HCT116 (cell line): ENCODE data around the gene TXLNB.
"Not testable (repeated sequence)": the region's sequence is repeated elsewhere in the genome, so short reads cannot be mapped to it uniquely, and the experiment has no call there.

Experiments used
- POLR2A ChIP-seq: IDR thresholded peaks from 2 replicates; pipeline ENCODE4 v1.7.0; 2011; ENCODE audit warnings: borderline replicate concordance; ENCODE audit not compliant: insufficient read depth, insufficient read length; ENCODE audit errors: extremely low read depth
- TF ChIP-seq, protein P1 (sequence below), 3 experiments: fragments of 200-600 bp in 1 of 3; sonication (generic) in 1 of 3; IDR thresholded peaks in 2 of 3; conservative IDR thresholded peaks in 1 of 3; 2 replicates each; pipeline ENCODE4 v1.5.1; 2012 to 2017; ENCODE audit warnings: low read depth in 2 of 3, low read length in 2 of 3, antibody characterized with exemption in 1 of 3, borderline replicate concordance in 1 of 3, control low read depth in 1 of 3, mild to moderate bottlenecking in 1 of 3, mixed read lengths in 1 of 3, mixed run types in 1 of 3, moderate library complexity in 1 of 3; ENCODE audit not compliant: insufficient read depth in 1 of 3

DNA sequence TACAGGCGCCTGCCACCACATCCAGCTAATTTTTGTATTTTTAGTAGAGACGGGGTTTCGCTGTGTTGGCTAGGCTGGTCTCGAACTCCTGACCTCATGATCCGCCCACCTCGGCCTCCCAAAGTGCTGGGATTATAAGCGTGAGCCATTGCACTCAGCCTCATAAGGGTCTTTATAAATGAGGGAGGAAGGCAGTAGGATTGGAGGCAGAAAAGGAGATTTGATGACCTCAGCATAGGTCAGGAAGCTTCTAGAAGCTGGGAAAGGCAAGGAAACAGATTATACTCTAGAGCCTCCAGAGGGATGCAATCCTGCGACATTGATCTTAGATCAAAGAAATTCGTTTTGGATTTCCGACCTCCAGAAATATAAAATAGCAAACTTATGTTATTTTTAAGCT is 1.4 kb upstream of the TXLNB start:
- not testable (repeated sequence) for TF ChIP-seq POLR2A
- TF ChIP-seq, protein P1, sequence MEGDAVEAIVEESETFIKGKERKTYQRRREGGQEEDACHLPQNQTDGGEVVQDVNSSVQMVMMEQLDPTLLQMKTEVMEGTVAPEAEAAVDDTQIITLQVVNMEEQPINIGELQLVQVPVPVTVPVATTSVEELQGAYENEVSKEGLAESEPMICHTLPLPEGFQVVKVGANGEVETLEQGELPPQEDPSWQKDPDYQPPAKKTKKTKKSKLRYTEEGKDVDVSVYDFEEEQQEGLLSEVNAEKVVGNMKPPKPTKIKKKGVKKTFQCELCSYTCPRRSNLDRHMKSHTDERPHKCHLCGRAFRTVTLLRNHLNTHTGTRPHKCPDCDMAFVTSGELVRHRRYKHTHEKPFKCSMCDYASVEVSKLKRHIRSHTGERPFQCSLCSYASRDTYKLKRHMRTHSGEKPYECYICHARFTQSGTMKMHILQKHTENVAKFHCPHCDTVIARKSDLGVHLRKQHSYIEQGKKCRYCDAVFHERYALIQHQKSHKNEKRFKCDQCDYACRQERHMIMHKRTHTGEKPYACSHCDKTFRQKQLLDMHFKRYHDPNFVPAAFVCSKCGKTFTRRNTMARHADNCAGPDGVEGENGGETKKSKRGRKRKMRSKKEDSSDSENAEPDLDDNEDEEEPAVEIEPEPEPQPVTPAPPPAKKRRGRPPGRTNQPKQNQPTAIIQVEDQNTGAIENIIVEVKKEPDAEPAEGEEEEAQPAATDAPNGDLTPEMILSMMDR (IDR thresholded peaks at IDR 0.05 in 2 of 3, conservative IDR thresholded peaks at IDR 0.05 in 1 of 3; ENCODE audit: borderline replicate concordance in 1 of 3, insufficient read depth in 1 of 3, low read depth in 2 of 3, low read length in 2 of 3) = not testable (repeated sequence)
